AG08395 (cell line): ENCODE results near the gene PTPRB.

Experiments
- DNase-seq: peaks from one replicate; pipeline ENCODE4 v3.0.0; 2012; ENCODE audit warnings: mixed read lengths, low spot score

The PTPRB gene

DNA sequence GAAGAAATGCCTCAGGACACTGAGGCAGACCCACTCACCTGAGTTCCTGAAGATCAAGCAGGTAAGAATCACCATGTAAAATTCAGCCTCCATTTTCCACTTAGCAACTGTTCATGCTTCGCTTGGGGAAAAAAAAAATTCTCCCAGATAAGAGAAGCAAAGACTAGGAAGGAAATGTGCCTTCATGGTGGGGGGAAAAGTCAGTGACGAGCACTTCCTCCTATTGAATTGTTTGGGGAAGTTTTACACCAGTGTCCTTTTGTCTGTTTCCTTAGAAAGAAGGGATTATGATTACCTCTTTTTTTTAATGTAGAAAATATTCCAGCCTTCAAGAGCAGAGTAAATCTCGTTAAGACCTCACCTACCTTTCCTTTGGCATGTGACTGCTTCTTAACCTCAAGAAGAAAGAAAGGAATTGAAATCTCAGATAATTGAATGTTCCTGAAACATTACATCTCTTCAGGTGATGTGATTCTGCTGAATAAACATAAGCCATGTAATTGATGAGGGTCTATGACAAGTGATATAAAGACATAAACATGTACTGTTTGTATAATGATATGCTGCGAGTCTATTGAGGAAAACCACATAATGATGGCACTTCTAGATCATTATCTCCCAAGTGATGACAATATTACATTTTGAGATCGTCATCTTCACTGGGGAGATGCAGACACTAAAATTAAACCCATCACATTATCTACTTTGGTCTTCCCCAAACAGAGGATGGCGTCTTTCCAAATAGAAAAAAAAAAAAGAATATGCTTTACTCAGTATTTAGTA, at the start of gene PTPRB:
PTPRB (minus strand) TSS at position 127 of the 783 bp plus-strand sequence; CDS start at position 93, 34 bp downstream.
- no peak for DNase-seq

DNA sequence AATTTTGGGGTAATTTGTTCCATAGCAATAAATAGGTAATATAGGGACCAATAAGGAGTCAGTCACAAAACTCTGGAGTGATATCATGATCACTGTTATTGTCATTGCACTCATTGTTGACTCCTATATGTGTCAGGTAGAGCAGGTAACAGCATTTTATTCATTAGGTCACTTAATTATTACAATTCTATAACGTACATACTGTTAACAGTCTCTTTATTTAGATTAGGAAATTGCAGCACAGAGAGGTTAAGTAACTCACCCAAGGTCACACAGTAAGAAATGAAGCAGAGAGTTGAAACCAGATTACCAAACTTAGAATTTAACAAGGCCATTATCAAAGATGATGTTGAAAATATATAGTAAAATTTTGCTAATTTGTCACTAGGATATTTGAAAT, 49.7 kb upstream of the PTPRB start:
- DNase-seq = no peak

DNA sequence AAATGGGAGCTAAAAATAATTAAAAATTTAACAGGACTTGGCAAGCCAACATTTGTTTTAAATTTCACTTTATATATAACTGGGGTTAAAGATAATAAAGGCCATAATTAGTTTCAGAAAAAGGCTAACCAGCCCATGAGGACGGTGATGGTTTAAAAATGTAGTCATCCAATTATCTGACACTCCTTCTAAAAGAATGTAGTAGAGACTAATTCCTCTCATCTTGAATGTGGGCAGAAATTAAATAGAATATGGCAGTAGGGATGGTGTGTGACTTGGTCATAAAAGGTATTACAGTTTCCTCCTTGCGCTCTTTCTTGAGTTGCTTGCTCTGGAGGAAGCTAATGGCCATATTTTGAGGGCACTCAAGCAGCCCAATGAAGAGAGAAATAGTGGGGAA, 49.1 kb upstream of the PTPRB start:
- DNase-seq = no peak

DNA sequence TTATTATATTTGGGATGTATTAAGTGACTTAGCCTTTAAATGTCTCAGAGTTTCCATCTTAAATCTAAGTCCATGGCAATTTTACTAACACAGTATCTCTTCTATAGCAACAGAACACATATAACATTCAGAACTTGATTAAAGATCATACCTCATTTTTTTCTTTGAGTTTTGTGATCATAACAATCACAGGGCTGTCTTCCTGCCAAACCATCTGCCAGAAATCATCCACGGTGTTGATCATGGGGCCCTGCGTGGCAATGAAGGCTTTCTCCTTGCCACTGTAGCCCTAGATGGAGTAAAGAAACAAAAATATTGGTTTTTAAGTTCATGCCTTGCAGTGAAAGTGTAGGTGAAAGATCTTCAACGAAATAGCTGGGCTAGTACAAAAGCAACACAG, 46.7 kb upstream of the PTPRB start:
- DNase-seq = no peak

DNA sequence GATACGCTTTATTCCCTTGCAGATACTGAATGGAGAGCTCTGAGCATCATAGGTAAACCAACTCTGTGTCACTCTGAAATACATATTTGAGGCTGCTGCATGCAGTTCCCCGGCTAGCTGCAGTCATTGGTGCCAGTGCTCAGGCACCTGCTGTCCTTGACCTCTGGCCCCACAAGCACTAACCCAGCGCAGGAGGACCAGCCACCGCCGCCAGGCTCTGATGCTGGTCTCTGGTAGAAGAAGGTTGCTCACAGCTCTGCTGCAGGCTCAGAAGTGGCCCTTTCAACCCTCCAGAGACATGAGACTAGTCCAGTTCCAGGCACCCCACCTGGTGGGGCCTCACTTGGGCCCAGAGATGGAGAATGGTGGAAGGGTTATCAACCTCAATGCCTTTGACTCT, 34.5 kb upstream of the PTPRB start:
- no peak for DNase-seq

DNA sequence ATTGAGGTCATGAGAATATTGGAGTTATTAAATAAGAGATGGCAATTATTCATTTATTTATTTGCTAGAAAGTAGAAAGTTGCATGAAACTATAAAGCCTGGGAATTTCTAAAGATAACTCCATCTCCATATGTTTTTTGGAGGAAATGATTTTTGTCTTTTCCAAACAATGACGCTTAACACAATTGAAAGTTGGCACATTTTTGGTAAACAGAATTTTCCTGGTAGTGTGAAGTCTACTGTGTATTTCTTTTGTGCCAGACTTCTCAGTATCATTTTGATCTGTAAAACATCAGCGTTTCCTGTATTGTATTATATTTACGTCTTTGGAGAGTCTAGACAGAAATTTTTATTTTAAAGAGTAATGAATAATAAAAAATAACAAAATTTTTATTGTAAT, 33.7 kb upstream of the PTPRB start:
- no peak for DNase-seq

DNA sequence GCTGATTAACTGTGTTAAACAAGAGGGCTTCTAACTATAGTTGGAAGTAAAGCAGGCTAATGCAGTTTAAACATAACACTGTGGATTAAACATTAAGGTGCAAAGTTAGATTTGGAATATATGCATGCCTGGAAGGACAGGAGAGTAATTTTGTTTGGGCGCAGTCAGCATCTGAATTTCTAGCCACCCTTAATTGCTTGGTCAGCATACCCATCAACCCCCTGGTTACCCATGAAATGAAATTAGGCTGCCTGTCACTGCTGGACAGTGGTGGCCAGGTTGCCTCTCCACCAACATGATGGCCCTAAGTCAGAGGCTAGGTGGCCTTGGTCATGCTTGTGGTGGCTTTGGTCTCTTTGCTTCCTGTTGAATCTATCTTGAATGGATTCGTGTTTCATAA, 30.0 kb upstream of the PTPRB start:
- DNase-seq = no peak

DNA sequence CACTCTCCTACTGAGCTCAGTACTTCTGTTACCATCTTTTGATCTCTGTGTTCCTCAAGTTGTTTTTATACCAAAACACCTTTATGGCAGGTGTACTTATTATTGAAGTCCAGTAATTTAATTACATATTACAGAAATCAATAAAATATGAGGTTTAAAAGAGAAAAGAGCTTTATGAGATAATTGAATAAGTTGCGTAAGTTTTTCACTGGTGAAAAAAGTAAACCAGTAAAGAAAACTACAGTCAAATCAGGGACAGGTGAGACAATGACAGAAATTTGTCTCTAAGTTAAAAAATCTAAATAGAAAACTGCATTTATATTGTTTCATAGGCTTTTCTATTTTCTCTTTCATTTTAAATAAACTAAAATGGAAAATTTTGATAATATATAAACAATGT, 29.1 kb upstream of the PTPRB start:
- no peak for DNase-seq

DNA sequence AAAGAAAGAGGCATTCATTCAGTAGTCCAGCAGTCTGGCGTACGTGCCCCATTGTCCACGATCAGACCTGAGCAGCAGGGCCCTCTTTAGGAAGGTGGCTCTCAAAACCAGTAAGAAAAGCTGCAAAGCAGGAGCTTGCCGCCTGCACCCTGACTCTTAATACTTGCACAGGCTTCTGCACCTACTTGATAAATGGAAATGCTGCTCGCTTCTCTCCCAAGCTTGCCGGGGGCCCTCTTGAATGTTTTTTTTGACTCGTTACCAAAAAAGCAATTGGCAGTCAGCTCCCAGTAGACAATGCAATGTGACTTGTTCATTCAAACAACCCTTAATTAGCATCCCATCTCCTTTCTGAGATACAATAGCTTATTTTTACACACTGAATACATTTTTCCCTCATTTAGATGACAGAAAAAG, 27.2 kb upstream of the PTPRB start:
- no peak for DNase-seq

DNA sequence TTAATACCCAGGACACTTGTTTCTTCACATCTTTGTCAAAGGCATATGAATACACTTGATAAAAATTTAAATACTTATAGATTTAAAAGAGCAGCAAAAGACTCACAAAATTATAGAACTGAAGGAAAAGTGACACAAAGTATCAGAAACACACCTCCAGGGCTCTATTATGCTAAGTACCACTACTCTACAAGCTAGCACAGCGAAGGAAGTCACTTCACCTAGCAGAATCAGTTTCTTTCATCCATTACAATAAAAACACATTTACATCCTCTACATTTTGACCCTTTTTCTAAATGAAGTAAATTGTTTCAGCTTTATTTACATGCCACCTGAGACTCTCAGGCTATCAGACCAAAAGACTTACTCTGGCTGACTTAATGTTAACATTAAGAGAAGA, 26.6 kb upstream of the PTPRB start:
- DNase-seq = no peak

DNA sequence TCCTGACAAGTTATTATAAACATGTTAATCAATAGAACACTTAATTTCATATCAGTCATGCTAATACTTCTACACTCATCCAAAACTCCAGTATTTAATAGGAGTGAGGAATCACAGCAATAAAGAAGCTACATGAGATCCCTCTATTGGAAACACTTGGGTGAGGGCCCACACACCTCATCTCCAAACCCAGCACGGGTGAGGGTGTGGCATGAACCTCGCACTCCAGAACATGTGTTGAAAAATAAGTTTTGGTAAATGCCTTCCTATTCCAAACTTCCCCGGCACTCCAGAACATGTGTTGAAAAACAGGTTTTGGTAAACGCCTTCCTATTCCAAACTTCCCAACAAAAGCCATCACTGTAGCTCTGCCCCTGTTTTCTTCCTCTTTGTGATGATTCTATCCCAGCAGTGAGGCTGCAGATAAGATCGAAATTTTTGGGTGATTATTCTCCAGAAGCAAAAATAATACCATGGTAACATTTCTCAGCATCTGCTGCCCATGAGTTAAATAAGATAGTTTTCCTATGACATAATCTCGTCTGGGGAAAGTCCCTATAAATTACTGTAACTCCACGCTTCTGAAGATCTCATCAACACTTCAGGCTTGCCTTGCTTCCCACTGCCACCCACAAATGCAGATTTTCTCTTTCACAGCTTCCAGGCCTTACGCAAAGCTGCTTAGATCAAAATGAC, 24.4 kb upstream of the PTPRB start:
- DNase-seq = peak; percentile 67

DNA sequence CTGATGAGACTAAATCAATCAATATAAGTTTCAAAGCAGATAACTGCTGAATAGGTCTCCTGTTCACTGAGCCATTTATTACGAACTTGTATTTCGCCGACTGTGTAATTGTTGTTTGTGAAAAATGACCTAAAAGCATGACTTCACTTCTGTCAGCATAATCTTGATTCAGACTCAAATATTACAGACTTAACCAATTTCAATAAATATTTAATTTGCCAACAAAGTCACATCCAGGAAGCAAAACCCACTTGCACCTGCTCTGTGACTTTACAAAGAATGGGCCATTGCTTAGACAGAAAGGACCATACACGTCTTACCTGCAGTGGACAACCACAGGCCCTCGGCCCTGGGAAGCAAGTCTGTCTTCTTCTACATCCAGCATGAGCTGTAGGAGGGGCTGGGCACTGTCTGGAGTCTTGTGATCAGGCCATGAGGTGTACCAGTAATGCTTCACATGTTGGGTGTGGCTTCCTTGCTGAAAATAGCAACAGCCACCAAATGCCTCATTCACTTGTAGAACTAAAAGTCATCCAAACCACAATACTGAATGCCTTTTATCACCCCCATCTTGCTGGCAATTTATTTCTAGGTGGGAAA, 23.5 kb upstream of the PTPRB start:
- peak; percentile 77 for DNase-seq

DNA sequence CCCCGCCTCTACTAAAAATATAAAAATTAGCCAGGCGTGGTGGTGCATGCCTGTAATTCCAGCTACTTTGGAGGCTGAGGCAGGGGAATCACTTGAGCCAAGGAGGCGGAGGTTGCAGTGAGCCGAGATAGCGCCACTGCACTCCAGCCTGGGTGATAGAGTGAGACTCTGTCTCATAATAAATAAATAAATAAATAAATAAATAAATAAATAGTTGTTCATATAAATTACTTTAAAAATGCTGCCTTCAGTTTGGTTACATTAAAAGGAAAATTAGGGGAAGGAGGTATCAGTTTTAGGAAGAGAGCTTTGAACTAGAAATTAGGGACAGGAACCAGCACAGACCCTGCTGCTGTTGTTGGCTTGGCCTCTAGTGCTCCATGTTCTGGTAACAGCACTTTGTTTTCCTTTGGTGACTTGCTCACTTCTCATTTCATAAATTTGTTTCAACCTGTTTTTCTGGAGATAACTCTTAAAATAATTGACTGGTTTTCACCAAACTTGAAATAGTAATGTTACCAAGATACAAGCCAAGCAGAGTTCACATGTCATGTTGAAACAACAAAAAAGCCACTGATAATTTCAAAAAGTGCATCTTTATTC, 22.9 kb upstream of the PTPRB start:
- DNase-seq = no peak

DNA sequence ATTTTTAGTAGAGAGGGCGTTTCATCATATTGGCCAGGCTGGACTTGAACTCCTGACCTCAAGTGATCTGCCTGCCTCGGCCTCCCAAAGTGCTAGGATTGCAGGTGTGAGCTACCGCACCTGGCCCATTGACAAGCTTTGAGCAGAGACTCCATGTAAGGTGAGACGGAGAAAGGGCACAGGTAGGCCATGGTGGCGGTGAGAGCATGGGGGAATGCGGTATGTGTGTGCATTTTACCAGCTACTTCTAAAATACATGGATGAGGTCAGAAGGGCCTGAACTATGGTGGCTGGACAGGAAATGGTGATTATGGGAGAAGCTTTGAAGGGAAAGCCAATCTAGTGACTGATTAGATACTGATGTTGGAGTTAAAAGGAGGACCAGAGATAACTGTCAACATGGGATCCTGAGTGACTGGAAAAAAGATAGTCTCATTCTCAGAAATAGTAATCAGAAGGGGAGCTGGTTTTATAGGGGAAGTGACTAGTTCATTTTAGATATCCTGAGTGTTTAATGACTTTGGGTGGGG, 21.9 kb upstream of the PTPRB start:
- no peak for DNase-seq

DNA sequence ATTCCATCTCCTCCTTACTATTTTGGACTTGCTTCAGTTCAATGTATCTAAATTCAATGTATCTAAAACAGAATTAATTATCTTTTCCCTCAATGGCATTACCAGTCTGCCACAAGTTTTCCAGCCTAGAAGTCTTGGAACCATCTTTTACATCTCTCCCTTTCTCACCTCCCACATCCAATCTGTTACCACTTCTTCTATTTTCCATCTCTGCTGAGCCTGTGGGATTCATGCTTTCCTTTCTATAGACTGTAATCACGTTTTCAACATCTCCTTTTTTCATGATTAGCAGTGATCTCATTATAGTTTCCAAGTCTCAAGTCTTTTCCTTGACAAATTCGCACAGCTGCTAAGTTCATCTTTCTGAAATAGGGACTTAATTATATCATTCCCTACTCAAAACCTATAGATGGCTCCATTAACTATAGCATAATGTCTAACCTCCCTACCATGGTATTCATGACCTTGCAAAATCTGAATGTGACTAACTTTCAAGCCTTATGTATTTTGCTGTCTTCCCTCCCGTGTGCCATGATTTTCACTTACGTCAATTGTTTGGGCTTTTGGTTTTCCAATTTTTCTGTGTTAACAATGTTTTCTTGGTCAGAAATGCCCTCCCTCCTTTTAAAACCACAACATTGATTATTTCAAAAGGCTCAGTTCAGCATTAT, 20.5 kb upstream of the PTPRB start:
- no peak for DNase-seq

DNA sequence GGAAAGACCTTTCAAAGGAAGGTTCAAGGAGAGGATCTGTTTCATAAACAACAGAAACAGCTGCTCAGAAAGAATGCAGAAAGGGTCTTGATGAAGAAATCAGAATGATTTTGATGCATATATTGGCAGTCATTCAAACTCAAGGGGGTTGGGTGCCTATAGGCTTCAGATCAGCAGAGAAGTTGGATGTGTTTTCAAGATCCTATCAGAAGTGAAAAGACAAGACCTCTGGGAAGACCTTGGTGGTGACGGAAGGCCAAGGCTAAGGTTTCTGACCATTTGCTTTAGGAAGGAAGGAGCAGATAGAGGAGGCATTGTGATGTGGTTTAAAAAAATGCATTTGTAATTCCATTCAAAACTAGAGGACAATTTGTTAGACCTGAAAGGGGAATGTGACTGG, 15.2 kb upstream of the PTPRB start:
- no peak for DNase-seq

DNA sequence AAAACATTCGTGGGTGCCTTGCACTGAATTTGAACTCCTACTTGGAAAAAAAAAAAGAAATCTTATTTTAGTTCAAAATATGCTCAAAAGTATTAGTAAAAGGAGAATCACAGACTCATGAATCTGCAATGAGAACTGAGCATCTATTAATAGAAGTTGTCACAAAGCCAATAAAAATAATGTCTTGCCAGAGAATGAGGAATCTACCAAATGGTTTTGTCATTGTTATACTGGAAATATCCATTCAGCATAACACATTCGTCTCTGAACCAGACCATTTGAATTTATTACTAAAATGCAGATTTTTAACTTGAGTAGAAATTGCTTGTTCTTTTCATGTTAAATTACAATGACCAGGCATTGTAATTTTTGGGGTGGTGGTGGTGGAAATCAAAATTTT, 11.6 kb upstream of the PTPRB start:
- DNase-seq = peak; percentile 62

DNA sequence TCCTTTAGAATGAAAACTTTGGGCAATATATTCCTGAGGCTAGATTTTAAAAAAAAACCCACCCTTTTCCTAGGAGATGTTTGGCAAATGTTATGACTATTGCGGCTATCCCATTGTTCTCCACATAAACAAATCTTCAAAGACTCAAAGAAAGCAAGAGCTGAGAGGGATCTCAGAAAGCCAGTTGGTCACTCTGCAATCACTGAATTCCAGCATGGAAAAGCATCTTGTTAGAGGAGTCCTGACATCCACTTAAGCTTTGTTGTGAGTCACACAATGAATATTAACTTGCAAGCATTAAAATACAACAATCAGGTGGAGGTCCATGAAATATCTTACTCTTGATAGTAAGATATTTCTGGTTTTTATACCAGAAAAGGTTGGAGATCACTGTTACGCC, 11.0 kb upstream of the PTPRB start:
- DNase-seq = no peak

DNA sequence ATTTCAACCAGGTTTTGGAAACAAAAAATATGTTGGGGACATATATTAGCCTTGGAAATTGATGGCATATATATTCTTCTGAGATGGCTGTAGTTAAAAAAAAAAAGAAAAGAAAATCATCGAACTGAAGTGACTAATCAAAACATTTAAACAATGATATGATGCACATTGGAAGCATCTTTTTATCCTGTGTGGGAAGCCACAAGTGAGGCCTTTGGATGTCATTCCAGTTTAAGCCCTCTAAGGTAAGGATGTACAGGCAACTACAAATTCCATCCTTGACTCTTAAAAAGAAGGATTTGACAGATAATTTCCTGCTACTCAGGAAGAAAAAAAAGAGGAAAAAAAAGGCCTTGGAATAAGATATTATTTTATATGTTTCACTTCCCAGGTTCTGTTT, 9.6 kb upstream of the PTPRB start:
- DNase-seq = peak; percentile 28

DNA sequence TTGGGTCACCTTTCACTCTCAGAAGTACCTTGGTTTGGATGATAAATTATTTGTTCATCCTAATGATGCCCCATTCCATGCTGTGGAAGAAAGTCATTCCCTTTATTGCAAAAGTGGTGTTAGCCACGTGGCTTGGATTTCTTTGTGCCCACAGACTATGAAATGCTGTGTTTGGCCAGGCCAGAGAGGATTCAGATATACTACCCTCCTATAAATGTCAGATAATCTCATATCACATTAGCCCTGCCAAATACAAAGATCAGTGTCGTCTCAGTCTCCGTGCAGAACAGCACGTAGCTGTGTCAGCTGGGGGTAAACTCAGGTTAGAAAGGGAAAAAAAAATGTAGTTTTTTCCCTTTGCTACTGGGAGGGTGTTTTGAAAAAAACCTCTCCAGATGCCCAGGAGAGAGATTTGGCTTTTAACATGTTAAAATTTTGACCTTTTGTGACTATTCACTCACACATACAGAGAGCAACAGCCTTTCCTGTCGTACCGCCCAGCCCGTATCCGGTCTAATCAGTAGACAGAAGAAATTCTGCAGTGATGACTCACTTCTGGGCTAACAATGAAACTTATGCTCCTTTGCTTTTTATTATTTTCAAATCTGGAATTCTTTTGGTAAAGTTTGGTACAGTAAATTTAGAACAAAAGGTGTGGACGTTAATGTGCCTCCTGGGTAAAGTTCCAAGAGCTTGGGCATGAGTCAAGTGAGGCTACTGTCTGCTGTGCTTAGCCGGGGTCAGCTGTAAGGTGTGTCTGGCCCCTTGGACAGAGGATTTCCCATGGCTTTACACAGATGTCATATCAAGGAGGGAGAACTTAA, 8.5 kb upstream of the PTPRB start:
- DNase-seq = peak; percentile 82

DNA sequence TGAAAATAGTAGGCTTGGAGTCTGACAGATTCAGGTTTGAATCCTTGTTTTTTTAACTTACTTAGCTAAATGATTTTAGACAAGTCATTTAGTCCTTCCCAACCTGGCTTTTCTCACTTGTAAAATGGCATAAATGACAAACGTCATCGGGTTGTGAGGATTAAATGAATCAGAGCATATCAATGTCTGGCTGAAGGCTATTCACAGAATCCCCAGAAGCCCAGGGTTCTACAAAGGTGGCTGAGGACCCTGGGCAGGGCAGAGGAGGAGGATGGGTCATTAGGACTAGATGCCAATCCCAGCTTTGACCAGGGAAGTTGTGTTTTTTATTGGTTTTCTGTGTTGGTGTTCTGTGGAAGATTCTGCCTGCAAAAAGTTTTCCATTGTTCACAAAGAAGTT, 7.6 kb upstream of the PTPRB start:
- DNase-seq = no peak
